Left lobe of liver (tissue), 2 donors: ENCODE results near the gene OR2AK2. TPM values are rescaled to one million over a fixed set of nuclear protein-coding genes. Genes with fewer than 3 reads are reported as not detected.
"Not testable (repeated sequence)": the region's sequence is repeated elsewhere in the genome, so short reads cannot be mapped to it uniquely, and the experiment has no call there.

ENCODE experiments used
- ATAC-seq: fragments of 200-7000 bp; cut with Tn5 transposase; one replicate; pipeline ENCODE4 v1.9.1; 2020; ENCODE audit warnings: mild to moderate bottlenecking, moderate library complexity
- DNase-seq: peaks from one replicate; pipeline ENCODE4 v3.0.0-alpha.2; 2020; ENCODE audit warnings: low spot score
- total RNA-seq: library from RNA; stranded (reverse); gene quantifications from one replicate; pipeline ENCODE4 v1.2.1, GENCODE V29; 2021
- donor health status: DM: no; HTN: no; CAD: no; lungs with moderate emphysema.
- donor health status: DM: no; HTN: yes; CAD: no.

The OR2AK2 gene
- total RNA-seq: not detected

- ATAC-seq (no peak), DNase-seq (no peak)
These were observed at the start of gene OR2AK2 for GRCh38 chr1:247964933-247965332. Gene OR2AK2 (plus strand): TSS chr1:247965233. CDS start chr1:247965377, 144 bp downstream.

GRCh38 chr1:247919952-247920351, 45.1 kb upstream of the OR2AK2 start, which contains the start of gene OR2T8:
Gene OR2T8 (plus strand): TSS chr1:247920252. CDS start chr1:247921018, 766 bp downstream.
- ATAC-seq: no peak
- DNase-seq: no peak

GRCh38 chr1:247923941-247924340, 41.1 kb upstream of the OR2AK2 start:
- ATAC-seq: no peak
- no peak for DNase-seq

- DNase-seq: no peak
- no peak for ATAC-seq
These were observed 40.2 kb upstream of the OR2AK2 start, which contains the start of gene OR2AJ1 for GRCh38 chr1:247924868-247925267. Gene OR2AJ1 (plus strand): TSS chr1:247924889. CDS start chr1:247933769, 8,880 bp downstream.

GRCh38 chr1:247933989-247934388, 31.0 kb upstream of the OR2AK2 start:
- DNase-seq: no peak
- no peak for ATAC-seq

- ATAC-seq (no peak), DNase-seq (no peak)
These were observed 29.3 kb upstream of the OR2AK2 start for GRCh38 chr1:247935781-247936180.

GRCh38 chr1:247936415-247936814, 28.6 kb upstream of the OR2AK2 start:
- no peak for ATAC-seq
- no peak for DNase-seq

GRCh38 chr1:247936965-247937734, 27.9 kb upstream of the OR2AK2 start:
- peak; percentile 65 for ATAC-seq
- not testable (repeated sequence) for DNase-seq

GRCh38 chr1:247942624-247943023, 22.4 kb upstream of the OR2AK2 start:
- no peak for ATAC-seq
- DNase-seq: no peak

- ATAC-seq (no peak), DNase-seq (no peak)
These were observed 16.5 kb upstream of the OR2AK2 start, which contains the start of gene OR2L8 for GRCh38 chr1:247948558-247948957. Gene OR2L8 (plus strand): TSS chr1:247948858. CDS start chr1:247948858, 0 bp downstream.

- DNase-seq: no peak
- no peak for ATAC-seq
These were observed 11.6 kb upstream of the OR2AK2 start for GRCh38 chr1:247953408-247953807.

- DNase-seq (no peak), ATAC-seq (no peak)
These were observed 3.2 kb upstream of the OR2AK2 start for GRCh38 chr1:247961791-247962190.

- no peak for ATAC-seq
- DNase-seq: no peak
These were observed 2.0 kb upstream of the OR2AK2 start for GRCh38 chr1:247962911-247963588.

- no peak for ATAC-seq
These were observed 1.6 kb downstream of the OR2AK2 start for GRCh38 chr1:247966532-247967204.

GRCh38 chr1:247992986-247993385, 28.0 kb downstream of the OR2AK2 start:
- DNase-seq (no peak), ATAC-seq (no peak)

More at GRCh38 chr1:247966532-247967204, 1.6 kb downstream of the OR2AK2 start:
- DNase-seq: no peak

GRCh38 chr1:247998811-247999210, 33.8 kb downstream of the OR2AK2 start:
- ATAC-seq (no peak), DNase-seq (no peak)

- DNase-seq (no peak), ATAC-seq (no peak)
These were observed 35.1 kb downstream of the OR2AK2 start for GRCh38 chr1:248000169-248000568.

- DNase-seq (no peak), ATAC-seq (no peak)
These were observed 42.7 kb downstream of the OR2AK2 start for GRCh38 chr1:248007778-248008177.

GRCh38 chr1:248009681-248010080, 44.6 kb downstream of the OR2AK2 start:
- no peak for ATAC-seq
- no peak for DNase-seq

- DNase-seq (no peak), ATAC-seq (no peak)
These were observed 48.2 kb downstream of the OR2AK2 start, which contains the start of gene OR2L5 for GRCh38 chr1:248013229-248013710. Gene OR2L5 (plus strand): TSS chr1:248013660. CDS start chr1:248021948, 8,288 bp downstream.

GRCh38 chr1:248015803-248016202, 50.8 kb downstream of the OR2AK2 start:
- no peak for DNase-seq
- no peak for ATAC-seq
